Tibial nerve (tissue), 4 donors: Measurements from ENCODE around the gene BMF. TPM values are rescaled to one million over a fixed set of nuclear protein-coding genes. Genes with fewer than 3 reads are reported as not detected.

ENCODE experiments used
- DNase-seq, 2 donors: peaks; one replicate each; pipeline ENCODE4 v3.0.0-alpha.2; 2019; ENCODE audit warnings: low spot score in 2 of 2
- H3K27ac ChIP-seq, 4 donors: fragments of 200-600 bp; sonication (generic) in 3 of 4; one replicate each; pipeline ENCODE4 v1.5.1; 2017 to 2019; ENCODE audit warnings: mild to moderate bottlenecking in 1 of 4
- H3K27me3 ChIP-seq, 2 donors: fragments of 200-600 bp; sonication (generic) in 1 of 2; one replicate each; pipeline versions ENCODE4 v1.5.1 to v1.6.0; 2017 to 2019
- H3K36me3 ChIP-seq, 3 donors: fragments of 200-600 bp; sonication (generic); one replicate each; pipeline ENCODE4 v1.5.1; 2018 to 2019
- H3K4me1 ChIP-seq, 4 donors: fragments of 200-600 bp; sonication (generic) in 3 of 4; one replicate each; pipeline ENCODE4 v1.5.1; 2017 to 2019
- H3K4me3 ChIP-seq, 4 donors: fragments of 200-600 bp; sonication (generic) in 3 of 4; one replicate each; pipeline ENCODE4 v1.5.1; 2017 to 2019; ENCODE audit warnings: mild to moderate bottlenecking in 1 of 4, moderate library complexity in 1 of 4
- H3K9me3 ChIP-seq, 4 donors: fragments of 200-600 bp; sonication (generic) in 3 of 4; one replicate each; pipeline ENCODE4 v1.5.1; 2017 to 2019
- EP300 ChIP-seq, 2 donors: sonication (generic); formaldehyde crosslinking; IDR thresholded peaks; one replicate each; pipeline ENCODE4 v1.6.1; 2017; ENCODE audit warnings: antibody characterized with exemption in 2 of 2, mild to moderate bottlenecking in 1 of 2
- POLR2A ChIP-seq, 2 donors: fragments of 450-650 bp; IDR thresholded peaks; one replicate each; pipeline ENCODE4 v1.6.1; 2017; ENCODE audit warnings: antibody characterized with exemption in 2 of 2, mild to moderate bottlenecking in 2 of 2, moderate library complexity in 2 of 2
- WGBS, 2 donors: methylation state at CpG; one replicate each; pipeline ENCODE4 v1.1.5; 2018; 5-methylcytosine and 5-hydroxymethylcytosine counted together
- total RNA-seq, 4 donors: library from RNA; depleted of rRNA; stranded (reverse); fragments of >200 nt; gene quantifications; one replicate each; pipeline ENCODE4 v1.1.0, GENCODE V29; 2016
- TF ChIP-seq, protein P1 (sequence below), 5 experiments: fragments of 200-600 bp in 3 of 5; fragments of 450-650 bp in 2 of 5; sonication (generic) in 3 of 5; IDR thresholded peaks; one replicate each; pipeline ENCODE4 v1.5.1; 2016 to 2019; ENCODE audit warnings: antibody characterized with exemption in 5 of 5, mild to moderate bottlenecking in 3 of 5, moderate library complexity in 2 of 5

The BMF gene
- total RNA-seq, 4 donors from 2014 or later, result 2.7 to 6.3 (median 4.2) TPM

DNA sequence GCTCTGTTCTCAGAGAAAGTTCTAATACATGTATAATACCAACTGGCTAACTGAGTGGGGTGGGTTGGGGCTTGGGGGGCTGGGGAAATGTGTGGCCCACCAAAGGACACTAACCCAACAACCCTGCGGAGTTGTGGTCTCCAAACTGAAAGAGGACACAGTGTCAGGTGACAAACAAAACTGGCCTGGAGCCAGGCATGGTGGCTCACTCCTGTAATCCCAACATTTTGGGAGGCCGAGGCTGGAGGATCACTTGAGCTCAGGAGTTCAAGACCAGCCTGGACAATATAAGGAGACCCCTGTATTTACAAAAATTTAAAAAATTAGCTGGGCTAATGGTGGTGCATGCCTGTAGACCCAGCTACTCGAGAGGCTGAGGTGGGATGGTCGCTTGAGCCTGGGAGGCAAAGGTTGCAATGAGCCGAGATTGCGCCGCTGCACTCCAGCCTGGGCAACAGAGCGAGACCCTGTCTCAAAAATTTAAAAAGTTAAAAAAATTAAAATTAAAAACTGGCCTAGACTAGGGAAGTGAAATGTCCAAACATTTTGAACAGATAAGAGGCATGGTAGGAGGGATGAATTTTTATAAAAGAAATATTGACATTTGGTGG is 38.0 kb downstream of the BMF start:
- no peaks in the 10 kb centered on the region for H3K36me3 ChIP-seq
- WGBS, 2 donors, result 95 to 97% methylated on average over 8 of the region's 8 CpGs
- no peak overlapping the region for H3K4me3 ChIP-seq
- peaks cover 0 to 32% (median 17%) of the 10 kb centered on the region in 4 donors for H3K4me1 ChIP-seq
- H3K27ac ChIP-seq, result peak overlapping the region in 1 of 4 donors; percentile 85
- TF ChIP-seq EP300 (IDR thresholded peaks at IDR 0.05) (no peak), POLR2A (IDR thresholded peaks at IDR 0.05) (no peak)
- TF ChIP-seq, protein P1, sequence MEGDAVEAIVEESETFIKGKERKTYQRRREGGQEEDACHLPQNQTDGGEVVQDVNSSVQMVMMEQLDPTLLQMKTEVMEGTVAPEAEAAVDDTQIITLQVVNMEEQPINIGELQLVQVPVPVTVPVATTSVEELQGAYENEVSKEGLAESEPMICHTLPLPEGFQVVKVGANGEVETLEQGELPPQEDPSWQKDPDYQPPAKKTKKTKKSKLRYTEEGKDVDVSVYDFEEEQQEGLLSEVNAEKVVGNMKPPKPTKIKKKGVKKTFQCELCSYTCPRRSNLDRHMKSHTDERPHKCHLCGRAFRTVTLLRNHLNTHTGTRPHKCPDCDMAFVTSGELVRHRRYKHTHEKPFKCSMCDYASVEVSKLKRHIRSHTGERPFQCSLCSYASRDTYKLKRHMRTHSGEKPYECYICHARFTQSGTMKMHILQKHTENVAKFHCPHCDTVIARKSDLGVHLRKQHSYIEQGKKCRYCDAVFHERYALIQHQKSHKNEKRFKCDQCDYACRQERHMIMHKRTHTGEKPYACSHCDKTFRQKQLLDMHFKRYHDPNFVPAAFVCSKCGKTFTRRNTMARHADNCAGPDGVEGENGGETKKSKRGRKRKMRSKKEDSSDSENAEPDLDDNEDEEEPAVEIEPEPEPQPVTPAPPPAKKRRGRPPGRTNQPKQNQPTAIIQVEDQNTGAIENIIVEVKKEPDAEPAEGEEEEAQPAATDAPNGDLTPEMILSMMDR (IDR thresholded peaks at IDR 0.05), result no peak
- H3K27me3 ChIP-seq, result no peaks in the 10 kb centered on the region
- DNase-seq, result no peak
- no peaks in the 10 kb centered on the region for H3K9me3 ChIP-seq

DNA sequence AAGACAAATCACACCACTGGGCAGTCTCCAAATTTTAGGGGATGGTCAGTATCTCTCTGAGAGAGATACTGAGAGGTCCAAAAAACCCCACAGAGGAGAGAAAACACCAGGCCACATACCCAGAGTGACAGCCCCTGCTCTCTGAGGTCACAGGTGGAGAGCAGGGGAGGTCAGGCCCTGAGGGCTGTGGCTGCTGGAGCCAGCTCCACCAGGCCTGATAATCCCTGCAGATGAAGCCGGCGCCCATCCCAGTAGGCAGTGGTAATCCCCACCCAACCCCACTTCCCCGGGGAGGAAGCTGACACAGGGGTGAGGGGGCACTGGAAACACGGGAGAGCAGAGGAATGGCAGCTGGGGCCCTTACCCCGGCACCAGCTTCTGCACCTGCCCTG is 38.5 kb downstream of the BMF start:
- Histone ChIP-seq H3K27me3 (no peaks in the 10 kb centered on the region), H3K4me1 (peaks cover 0 to 32% (median 17%) of the 10 kb centered on the region in 4 donors), H3K36me3 (no peaks in the 10 kb centered on the region), H3K4me3 (no peak overlapping the region), H3K9me3 (no peaks in the 10 kb centered on the region), H3K27ac (peak overlapping the region in 3 of 4 donors; percentile 73 to 85 (median 85))
- no peak for DNase-seq
- 65 to 69% methylated on average over 5 of the region's 5 CpGs for WGBS, 2 donors
- TF ChIP-seq POLR2A (IDR thresholded peaks at IDR 0.05), result no peak
- TF ChIP-seq, protein P1 (IDR thresholded peaks at IDR 0.05), result no peak
- TF ChIP-seq EP300 (IDR thresholded peaks at IDR 0.05), result no peak

DNA sequence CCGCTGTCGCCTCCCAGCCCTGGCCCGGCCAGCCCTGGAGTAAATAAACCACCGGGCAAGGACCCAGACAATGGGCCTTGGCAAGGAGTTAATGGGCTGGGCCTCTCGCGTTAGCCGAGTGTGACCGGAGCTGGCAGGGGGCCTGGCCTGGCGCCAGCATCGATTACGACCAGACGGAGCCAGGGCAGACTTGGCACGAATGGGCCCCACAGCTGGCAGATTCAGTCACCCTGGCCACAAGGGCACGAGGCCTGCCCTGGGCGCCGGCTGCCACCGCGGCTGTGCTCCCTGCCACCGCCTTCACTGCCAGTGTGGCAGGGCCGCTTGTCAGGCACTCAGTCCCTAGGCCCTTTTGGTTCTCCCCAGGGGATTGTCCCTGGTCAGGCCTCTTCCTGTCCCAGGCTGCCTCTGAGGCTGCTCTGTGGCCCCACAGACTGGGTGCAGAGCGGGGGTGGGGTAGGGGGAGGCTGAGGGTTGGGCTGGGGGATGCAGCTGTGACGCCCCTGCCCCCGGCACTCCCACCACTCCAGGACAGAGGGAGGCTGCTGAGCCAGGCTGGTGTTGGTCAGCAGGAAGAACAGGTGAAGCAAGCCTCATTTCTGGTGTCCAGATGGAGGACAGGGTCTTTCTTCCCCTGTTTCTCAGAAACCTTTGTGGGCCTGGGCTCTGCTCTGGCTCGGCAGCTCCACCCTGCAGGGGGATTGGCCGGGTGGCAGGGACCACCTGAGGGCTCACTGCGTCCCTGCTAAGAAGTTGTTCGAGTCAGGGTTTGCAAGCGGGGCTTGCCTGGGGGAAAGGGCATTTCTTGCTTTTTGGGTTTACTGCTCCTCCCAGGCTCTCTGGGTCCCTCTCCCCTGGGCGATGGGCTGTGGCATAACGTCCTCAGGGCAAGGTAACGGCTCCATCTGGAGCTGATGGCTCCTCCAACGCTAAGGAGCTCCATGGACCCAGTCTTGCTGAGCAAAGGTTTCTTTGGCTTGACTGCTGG is 39.2 kb downstream of the BMF start:
- DNase-seq, result peak; percentile 52 to 73
- Histone ChIP-seq H3K4me3 (no peak overlapping the region), H3K36me3 (no peaks in the 10 kb centered on the region), H3K27me3 (no peaks in the 10 kb centered on the region), H3K9me3 (no peaks in the 10 kb centered on the region), H3K27ac (peak overlapping the region; percentile 56 to 85 (median 79)), H3K4me1 (peaks cover 0 to 32% (median 17%) of the 10 kb centered on the region in 4 donors)
- 37 to 39% methylated on average over 21 to 26 of the region's 32 CpGs for whole genome bisulfite sequencing, 2 donors
- TF ChIP-seq POLR2A (IDR thresholded peaks at IDR 0.05) (peak in 1 of 2 donors; percentile 16), EP300 (IDR thresholded peaks at IDR 0.05) (peak; percentile 26 to 92)
- TF ChIP-seq, protein P1 (IDR thresholded peaks at IDR 0.05), result no peak

DNA sequence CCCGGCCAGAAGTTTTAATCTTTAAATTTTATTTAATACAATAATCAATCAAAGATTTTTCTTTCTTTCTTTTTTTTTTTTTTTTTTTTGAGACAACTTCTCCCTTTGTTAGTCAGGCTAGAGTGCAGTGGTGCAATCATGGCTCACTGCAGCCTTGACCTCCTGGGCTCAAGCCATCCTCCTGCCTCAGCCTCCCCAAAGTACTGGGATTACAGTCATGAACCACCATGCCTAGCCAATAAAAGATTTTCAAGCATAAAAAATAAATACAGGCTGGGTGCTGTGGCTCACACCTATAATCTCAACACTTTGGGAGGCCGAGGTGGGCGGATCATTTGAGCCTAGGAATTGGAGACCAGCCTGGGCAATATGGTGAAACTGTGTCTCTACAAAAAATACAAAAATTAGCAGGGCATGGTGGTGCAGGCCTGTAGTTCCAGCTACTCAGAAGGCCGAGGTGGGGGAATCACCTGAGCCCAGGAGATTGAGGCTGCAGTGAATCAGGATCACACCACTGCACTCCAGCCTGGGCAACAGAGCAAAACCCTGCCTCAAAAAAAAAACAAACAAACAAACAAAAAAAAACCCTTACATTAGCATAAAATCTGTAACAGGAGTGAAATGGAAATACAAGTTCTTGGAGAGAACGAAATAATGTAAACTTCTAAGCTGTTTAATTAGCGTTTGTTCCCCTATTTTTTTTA is 40.6 kb downstream of the BMF start:
- Histone ChIP-seq H3K27ac (peak overlapping the region in 3 of 4 donors; percentile 73 to 85 (median 85)), H3K36me3 (no peaks in the 10 kb centered on the region), H3K27me3 (no peaks in the 10 kb centered on the region), H3K4me3 (no peak overlapping the region), H3K9me3 (no peaks in the 10 kb centered on the region), H3K4me1 (peaks cover 0 to 32% (median 17%) of the 10 kb centered on the region in 4 donors)
- WGBS, 2 donors, result 72% methylated on average over 6 of the region's 6 CpGs
- TF ChIP-seq POLR2A (IDR thresholded peaks at IDR 0.05), result no peak
- TF ChIP-seq EP300 (IDR thresholded peaks at IDR 0.05), result no peak
- TF ChIP-seq, protein P1 (IDR thresholded peaks at IDR 0.05), result no peak
- DNase-seq, result no peak
